GM21360 (cell line): ENCODE data around the gene DOCK6.
"Not testable (repeated sequence)": the region's sequence is repeated elsewhere in the genome, so short reads cannot be mapped to it uniquely, and the experiment has no call there.

ENCODE experiments used
- ATAC-seq: cut with Tn5 transposase; IDR thresholded peaks from one replicate; pipeline ENCODE4 v1.9.1; 2021; ENCODE audit warnings: mild to moderate bottlenecking, moderate library complexity; ENCODE audit not compliant: unreplicated experiment

DOCK6 gene

DNA sequence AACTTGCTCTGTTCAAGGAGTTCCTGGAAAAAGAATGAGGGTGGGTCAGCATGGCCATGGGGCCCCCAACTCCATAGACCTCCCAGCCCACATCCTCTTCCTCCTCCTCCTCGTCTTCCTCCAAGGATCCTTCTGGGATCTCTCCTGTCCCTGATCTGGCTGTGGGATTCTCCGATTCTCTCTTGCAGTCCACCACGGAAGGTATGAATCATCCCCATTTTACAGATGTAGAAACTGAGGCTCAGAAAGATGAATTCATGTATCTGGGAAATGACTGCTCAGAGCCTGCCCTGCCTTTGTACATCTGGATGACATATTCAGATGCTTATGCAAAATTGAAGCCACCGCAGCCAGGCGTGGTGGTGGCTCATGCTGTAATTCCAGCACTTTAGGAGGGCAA is 62.8 kb downstream of the DOCK6 start:
- no peak for ATAC-seq

DNA sequence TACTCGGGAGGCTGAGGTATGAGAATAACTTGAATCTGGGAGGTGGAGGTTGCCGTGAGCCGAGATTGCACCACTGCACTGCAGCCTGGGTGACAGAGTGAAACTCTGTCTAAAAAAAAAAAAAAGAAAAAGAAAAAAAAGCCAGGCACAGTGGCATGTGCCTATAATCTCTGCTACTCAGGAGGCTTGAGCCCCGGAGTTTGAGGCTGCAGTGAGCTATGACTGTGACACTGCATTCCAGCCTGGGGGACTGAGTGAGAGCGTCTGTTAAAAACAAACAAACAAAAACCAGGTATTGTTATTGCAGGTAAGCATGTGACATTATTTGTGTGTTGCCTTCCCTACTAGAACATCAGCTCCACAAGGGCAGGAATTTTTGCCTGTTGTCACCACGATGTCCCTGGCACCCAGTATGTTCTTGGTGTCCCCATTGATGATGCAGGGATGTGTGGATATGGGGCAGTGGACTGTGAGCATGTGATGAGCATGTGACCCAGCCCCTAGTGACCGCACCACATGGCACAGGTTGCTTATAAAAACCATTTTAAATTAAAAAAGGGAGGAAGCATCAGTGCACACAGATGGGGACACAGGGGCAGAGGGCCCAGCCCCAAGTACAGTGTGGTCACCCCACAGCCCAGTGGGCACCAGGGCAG is 63.4 kb downstream of the DOCK6 start:
- no peak for ATAC-seq

DNA sequence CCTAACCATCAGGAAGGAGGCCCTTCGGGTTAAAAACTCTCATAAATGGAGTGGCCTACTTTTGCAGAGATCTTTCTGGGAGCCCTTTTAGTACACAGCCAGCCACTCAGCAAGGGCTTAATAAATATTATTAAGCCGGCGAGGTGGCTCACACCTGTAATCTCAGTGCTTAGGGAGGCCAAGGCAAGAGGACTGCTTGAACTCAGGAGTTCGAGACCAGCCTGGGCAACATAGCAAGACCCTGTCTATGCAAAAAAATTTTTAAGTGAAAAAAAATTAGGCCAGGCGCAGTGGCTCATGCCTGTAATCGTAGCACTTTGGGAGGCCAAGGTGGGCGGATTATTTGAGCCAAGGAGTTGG is 64.2 kb downstream of the DOCK6 start:
- no peak for ATAC-seq

DNA sequence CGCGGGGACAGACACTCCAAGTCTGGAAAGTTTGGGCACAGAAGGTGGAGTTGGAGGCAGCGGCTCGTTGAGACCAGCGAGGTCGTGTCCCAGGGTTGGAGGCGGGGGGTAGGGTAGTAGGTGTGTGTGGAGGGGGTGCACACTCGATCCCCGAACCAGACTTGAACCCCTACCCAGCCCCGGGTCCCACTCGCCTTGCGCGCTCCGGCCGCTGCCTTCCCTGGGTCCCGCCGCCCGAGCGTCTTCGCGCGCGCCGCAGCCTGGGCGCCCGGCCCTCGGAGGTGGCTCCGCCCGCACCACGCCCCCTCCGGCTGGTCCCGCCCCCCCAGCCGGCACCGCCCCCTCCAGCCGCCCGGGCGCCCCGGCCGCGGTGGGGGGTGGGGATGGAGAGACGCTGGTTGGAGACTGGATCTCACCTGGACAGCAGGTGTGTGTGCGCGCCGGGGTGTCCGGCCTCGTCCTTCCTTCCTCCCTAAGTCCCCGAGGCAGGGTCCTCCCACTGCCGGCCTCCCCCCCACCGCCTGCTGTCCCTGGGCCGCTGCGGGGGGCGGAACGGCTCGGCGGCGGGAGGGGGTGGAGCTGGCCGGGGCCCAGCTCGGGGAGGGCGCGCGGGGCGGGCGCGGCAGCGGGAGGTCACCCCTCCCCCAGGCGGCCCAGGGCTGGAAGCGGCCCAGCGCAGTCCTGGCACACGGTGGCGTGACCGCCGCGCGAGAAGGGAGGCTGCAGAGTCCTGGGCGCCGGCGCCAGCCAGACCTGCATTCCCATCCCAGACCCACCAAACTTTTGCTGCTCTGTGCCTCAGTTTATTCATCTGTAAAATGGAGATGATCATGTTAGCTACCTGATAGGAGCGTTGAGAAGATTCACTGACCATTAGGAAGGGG is 64.8 kb downstream of the DOCK6 start, which contains the start of gene KANK2:
TSS of gene KANK2 (minus strand) at position 255 of the 884 bp plus-strand sequence. CDS start 3,034 bp downstream, outside the sequence.
- ATAC-seq = peak; percentile 53

DNA sequence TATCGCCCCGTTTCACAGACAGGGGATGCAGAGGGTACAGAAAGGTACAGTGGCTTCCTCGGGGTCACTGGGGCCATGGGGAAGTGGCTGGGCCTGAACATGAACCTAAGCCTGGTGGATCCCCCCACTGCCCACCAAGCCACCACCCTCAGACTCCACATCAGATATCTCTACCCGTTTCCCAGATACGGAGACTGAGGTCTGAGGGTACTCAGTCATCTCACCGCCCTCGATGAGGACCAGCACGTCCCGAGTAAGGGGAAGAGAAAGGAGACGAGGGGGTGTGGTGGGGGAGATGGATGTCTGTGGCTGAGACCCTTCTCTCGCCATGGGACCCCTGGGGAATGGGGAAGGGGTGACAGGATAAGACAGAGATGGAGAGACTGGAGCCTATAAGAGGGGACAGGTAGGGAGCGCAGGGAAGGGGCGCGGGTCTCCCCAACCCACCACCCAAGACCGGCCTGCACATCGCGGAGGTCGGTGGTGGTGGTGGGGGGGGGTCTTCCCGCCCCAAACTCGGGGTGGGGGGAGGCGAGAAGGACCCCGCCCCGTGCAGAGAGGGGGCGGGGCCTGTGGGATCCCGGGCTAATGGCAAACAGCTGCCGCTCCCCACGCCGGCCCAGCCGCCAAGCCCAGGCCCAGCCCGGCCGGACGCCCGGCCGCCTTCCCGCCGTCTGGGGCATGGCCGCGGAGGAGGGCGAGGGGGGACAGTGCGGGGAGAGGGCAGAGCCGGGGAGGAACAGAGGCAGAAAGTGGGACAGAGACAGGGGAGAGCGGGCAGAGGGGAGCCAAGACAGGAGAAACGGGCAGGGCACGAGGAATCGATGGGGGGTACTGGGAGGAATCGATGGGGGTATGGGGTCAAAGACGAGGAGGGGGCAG is 65.7 kb downstream of the DOCK6 start:
- no peak for ATAC-seq

DNA sequence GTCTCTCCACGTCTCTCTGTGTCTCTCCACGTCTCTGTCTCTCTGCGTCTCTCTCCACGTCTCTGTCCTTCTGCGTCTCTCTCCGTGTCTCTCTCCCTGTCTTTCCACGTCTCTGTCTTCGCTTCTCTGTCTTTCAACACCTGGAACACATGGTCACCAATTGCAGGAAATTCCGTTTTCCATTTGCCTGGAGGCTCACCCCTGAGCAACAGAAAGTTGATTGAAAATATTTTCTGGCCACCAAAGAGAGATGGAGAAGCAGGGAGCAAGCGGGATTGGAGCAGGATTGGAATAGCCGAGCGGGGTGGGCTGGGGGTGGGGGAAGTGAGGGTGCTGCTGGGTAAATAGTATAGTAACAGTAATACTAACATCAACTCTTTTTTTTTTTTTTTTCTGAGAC is 66.6 kb downstream of the DOCK6 start:
- ATAC-seq = no peak

DNA sequence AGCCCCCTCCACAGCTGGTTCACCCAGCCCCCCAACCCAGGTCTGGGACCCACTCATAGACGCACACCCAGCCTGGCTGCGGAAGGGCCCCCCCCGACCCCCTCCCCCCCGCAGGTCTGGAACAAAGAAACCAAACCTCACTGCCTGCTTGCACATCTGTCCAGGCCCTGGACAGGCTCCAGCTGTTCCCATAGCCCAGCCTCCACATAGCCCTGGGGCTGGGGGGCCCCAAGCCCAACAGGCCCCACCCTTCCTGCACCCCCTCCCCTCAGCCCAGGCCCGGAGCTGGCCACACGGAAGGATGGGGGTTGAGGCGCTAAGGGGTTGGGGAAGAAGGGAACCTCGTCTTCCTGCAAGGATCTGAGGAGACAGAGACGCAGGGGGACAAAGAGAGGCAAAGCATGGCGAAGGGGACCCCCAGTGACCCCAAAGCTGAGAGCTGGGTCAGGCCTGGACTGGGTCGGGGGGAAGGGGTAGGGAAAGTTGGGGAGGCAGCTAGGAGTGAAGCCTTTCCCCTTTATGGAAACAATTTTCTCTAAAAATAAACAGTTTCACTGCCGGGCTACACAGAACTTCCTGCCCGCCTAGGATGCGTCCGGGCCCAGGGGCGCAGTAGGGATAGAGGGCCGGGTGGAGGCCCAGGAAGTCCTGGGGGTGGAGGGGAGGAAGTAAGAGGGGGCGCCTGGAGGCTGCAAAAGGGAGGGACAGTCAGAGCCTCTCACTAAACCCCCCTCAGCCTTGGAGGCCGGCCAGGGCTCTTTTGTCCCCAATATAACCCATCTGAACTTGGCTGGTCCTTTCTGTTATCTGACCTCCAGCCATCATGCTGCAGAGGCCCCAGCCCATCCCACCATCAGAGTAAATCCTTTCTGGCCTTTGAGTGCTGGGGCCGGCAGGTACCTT is 67.4 kb downstream of the DOCK6 start:
- no peak for ATAC-seq

DNA sequence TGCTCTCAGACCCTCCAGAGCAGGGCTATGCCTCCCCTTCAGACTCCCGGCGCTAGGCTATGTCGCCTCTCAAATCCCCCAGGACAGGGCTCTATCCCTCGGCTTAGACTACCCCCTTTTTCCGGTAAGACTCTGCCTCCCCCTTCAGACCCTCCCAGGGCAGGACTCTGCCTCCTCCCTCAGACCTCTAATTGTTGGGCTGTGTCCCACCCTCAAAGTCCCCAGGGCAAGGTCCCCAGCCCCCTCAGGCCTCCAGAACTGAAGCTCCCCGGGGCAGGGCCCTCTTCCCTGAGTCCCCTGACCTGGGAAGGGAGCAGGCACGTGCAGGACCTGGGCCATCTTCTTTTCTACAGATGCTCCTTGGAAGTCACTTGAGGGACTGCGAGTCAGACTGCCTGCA is 68.2 kb downstream of the DOCK6 start:
- no peak for ATAC-seq

DNA sequence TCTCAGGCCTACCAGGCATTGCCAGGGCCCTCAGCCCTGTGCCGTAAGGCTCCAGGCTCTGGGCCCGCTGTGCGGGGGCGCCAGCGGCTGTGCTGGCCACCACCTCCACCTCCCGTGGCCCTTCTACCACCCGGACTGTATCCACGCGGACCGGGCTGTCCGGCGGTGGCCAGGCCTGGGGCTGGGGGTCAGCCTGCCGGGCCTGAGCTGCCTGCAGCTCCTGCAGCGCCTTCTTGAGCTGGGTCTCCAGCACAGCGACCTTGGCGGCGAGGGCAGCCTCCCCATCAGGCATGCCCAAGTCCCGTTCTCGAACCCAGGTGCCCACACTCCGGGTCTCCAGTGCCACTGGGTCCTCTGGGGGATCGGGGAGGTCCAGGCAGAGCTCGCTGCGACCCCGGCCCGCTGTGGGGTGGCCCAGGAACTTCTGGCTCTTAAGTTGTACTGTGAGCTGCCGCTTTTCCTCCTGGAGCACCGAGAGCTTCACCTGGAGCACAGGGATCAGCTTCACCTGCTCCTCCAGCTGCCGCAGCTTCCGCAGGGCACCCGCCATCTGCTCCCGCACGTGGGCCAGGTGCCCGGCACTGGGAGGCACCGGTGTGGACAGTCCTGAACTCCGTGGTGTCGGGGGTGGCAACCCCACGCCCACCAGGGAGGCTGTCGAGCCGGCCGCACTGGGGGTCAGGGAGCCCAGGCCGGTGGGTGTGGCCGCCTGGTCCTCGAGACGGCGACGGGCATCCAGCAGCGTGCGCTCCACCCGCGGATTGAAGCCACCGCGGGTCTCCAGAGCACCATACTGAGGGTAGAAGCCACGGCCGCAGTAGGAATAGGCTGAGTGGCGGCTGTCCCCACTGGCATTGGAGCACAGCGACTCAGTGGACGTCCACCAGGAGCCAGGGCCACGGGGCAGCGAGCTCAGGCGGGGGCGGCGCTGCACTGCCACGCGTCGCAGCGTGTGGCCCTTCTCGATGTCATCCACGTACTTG is 69.1 kb downstream of the DOCK6 start:
- ATAC-seq = no peak

DNA sequence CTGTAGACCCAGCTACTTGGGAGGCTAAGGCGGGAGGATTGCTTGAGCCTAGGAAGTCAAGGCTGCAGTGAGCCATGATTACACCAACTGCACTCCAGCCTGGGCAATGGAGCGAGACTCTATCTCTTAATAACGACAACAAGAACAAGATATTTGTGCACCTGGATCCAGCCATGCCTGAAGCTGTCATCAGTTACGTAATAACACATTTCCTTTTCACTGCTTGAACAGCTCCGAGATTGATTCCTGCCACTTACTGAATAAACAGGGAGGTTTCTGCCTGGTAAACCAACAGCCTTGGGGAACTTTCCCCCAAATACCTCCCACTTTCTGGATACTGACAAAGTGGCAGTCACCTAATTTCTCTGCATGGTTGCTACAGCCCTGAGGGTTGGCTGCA is 70.4 kb downstream of the DOCK6 start:
- no peak for ATAC-seq

DNA sequence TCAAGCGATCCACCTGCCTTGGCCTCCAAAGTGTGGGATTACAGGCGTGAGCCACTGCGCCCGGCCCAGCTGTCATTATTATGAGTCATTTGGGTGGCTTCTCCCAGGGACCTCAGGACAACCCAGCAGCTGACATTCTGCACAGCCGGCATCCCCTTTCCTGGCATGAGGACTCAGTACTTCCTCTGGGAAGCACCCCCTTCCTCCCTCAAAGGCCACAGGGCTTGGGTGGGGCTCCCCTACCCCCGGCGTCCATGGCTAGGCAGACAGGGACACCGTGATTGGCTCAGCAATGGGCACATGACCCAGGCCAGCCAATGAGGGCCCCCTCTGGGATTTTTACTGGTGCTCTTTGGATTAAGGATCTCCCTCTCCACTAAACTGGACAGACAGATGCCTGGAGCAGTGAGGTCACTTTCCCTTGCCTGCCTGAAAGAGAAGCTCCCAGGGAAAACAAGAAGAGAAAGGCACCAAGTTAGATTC is 71.0 kb downstream of the DOCK6 start:
- ATAC-seq = no peak

DNA sequence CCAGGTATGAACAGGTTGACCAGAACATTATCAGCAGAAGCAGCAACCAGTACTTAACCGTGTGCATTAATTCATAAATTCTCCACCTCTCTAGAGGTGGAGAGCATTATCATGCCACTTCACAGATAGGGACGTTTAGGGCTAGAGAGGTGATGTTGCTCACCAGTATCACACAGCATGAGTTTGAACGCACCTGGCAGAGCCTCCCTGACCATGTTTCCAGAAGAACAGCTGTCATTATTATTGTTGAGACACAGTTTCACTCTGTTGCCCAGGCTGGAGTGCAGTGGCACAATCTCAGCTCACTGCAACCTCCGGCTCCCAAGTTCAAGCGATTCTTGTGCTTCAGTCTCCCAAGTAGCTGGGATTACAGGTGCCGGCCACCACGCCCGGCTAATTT is 71.8 kb downstream of the DOCK6 start:
- ATAC-seq = no peak

DNA sequence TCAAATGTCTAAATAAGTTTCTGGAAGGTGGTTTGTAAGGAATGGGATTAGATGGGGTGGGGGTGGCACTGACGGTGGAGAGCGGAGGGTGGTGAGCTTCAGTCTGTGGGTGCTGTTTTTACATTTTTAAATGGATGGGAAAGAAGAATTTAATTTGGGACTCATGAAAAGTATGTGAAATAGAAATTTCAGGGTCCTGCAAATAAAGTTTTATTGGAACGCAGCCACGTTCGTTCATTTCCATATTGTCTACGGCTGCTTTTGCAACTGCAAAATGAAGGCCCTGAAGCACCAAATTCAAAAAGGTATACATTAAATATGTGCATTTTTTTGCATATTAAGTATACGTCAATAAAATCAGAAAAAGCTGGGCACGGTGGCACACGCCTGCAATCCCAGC is 74.9 kb downstream of the DOCK6 start:
- no peak for ATAC-seq

DNA sequence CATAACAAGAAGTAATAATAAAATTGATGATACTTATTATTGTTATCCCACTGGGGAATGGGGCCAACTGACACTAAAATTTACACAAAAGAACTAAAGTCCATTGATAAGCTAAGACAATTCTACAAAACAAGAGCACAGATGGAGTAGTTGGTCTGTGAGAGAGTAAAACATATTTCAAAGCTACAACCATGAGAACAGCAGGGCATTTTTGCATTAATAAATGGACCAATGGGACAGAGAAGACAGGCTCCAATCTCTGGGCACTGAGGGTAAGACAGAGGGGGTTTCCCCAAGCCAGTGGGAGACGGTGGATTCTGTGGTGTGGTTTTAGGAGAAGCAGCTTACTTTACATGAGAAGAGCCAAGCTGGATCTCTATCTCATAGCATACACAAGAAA is 79.3 kb downstream of the DOCK6 start:
- ATAC-seq = no peak

DNA sequence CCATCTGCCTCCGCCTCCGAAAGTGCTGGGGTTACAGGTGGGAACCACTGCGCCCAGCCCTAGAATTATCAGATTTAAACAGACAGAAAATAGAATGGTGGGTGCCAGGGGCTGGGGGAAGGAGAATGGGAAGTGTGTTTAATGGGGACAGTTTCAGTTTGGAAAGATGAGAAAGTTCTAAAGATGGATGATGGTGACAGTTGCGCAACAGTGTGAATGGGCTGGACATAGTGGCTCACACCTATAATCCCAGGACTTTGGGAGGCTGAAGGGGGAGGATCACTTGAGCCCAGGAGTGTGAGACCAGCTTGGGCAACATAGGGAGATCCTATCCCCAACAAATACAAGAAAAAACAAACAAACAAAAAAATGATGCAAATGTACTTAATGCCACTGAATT is 80.8 kb downstream of the DOCK6 start:
- no peak for ATAC-seq

DNA sequence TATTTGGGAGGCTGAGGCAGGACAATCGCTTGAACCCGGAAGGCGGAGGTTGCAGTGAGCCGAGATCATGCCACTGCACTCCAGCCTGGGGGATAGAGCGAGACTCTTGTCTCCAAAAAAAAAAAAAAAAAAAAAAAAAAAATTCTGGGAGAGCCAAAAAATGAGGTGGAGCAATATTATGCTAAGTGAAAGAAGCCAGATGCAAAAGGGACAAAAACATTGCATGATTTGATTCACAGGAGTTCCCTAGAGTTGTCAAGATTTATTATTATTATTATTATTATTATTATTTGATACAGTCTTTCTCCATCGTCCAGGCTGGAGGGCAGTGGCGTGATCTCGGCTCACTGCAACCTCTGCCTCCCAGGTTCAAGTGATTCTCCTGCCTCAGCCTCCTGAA is 81.3 kb downstream of the DOCK6 start:
- not testable (repeated sequence) for ATAC-seq

DNA sequence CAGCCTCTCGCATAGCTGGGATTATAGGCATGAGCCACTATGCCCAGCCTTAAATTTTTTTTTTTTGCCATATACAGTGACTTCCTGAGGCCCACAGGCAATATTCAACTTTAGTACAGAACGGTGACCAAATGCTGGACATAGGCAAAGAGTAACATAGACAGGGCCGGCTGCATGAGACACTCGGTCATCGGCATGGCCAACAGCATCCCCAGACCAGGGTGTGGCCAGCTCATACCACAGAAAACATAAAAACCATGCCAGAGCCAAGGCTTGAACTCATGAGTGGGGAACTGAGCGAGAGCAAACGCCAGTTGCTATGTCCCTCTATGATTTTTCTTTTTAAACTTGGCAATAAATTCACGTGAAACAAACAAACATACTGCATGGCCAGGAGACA is 82.0 kb downstream of the DOCK6 start:
- no peak for ATAC-seq

DNA sequence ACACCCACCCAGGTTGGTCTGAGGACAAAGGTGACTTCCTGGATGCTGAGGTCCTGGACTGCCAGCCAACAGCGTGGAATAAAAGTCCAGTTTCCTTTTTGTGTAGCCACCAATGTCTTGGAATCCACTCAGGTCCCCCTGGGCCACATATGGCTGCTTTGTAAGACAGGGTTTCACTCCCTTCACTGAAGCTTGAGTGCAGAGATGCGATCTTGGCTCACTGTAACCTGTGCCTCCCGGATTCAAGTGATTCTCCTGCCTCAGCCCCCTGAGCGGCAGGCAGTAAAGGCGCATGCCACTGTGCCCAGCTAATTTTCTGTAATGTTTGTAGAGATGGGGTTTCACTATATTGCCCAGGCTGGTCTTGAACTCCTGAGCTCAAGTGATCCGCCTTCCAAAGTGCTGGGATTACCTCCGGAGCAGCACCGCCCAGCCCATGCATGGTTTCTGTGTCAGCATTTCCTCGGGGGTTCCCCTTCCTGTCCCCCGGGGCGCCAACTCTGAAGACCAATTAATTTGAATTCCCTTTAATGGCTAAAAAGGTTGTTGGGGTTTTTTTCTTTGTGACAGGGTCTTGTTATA is 82.5 kb downstream of the DOCK6 start:
- ATAC-seq = no peak

DNA sequence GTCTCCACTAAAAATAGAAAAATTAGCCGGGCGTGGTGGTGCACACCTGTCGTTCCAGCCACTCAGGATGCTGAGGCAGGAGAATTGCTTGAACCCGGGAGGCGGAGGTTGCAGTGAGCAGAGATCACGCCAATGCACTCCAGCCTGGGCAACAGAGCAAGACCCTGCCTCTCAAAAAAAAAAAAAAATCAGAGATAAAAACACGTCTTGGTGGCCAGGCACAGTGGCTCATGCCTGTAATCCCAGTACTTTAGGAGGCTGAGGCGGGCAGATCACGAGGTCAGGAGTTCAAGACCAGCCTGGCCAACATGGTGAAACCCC is 83.2 kb downstream of the DOCK6 start:
- ATAC-seq = not testable (repeated sequence)
